ENCODE data around the gene EXD2. TPM values are rescaled to one million over a fixed set of nuclear protein-coding genes. Genes with fewer than 3 reads are reported as not detected.
A peak's percentile ranks its signal among the peaks of the same experiment; 100 is the strongest.

EXD2 gene
- total and polyA plus RNA-seq, 2 of the 13 experiments (the other 11 are each of a cell fraction or from before 2014, with no cell fraction given), result 9.5 to 15.1 TPM

DNA sequence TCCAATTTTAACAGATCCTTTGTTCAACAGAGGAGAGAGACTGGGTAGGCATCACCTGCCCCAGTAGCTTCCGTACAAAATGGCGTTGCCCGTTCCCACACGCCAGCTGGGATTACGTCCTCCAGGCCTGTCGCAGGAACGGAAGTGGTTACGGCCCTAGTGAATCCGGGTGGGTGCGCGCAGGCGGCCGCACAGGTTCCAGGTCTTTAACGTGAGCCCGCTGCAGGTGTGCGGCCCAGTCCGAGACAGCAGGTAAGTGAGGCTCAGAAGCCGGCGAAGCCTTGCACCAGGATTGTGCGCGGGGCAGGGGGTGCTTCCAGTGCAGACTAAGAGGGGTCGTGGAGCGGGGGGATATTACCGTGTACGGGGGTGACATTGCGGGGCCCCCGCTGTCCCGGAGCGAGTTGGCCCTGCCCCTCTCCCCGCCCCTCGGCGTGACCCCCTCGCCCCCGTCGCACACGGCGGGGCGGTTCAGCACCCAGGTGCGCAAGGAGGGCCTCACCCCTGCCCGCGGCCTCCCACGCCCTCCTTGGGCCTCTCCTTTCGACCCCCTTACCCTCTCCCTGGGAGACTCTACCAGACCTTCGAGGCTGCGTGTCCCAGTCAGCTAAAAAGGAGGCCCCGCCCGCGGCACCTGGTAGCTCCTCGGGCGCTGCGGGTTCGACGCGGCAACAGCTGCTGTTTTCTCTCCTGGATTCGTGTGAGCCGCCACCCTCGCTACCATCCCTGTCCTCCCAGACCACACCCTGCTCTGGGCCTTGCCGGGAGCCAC is at the start of gene EXD2 (continued):
- TF ChIP-seq ZC3H4 (CRISPR knock-in tag; IDR thresholded peaks at IDR 0.05; ENCODE audit: borderline replicate concordance) (no peak), TGIF2 (CRISPR knock-in tag; IDR thresholded peaks at IDR 0.05) (peak; percentile 88), HOXA5 (CRISPR knock-in tag; IDR thresholded peaks at IDR 0.05) (peak; percentile 74), MBD4 (IDR thresholded peaks at IDR 0.05; ENCODE audit: borderline replicate concordance, low read length) (no peak), TARDBP (CRISPR knock-in tag; IDR thresholded peaks at IDR 0.05) (0 out of 2 replicates have a peak, but pooled peaks have one; percentile 78), ZNF780A (CRISPR knock-in tag; IDR thresholded peaks at IDR 0.05) (no peak), TEAD3 (CRISPR knock-in tag; optimal IDR thresholded peaks at IDR 0.05; ENCODE audit: borderline replicate concordance) (no peak), ATRX (CRISPR knock-in tag; IDR thresholded peaks at IDR 0.05; ENCODE audit: borderline replicate concordance) (no peak), BCL6 (CRISPR knock-in tag; IDR thresholded peaks at IDR 0.05) (no peak), KLF9 (CRISPR knock-in tag; IDR thresholded peaks at IDR 0.05; ENCODE audit: low read depth) (no peak), NR2C2 (CRISPR knock-in tag; IDR thresholded peaks at IDR 0.05; ENCODE audit: borderline replicate concordance) (peak; percentile 99), RBAK (CRISPR knock-in tag; IDR thresholded peaks at IDR 0.05) (0 out of 2 replicates have a peak, but pooled peaks have one; percentile 20), AKAP8 (CRISPR knock-in tag; IDR thresholded peaks at IDR 0.05) (peak; percentile 57; the same call in 1 of the 2 replicates), CCDC6 (CRISPR knock-in tag; IDR thresholded peaks at IDR 0.05) (no peak; the same call in 1 of the 2 replicates), FOXC1 (CRISPR knock-in tag; IDR thresholded peaks at IDR 0.05; ENCODE audit: borderline replicate concordance) (no peak; the same call in 1 of the 2 replicates), SYNCRIP (IDR thresholded peaks at IDR 0.05; ENCODE audit: insufficient read depth, low read depth, low read length) (no peak), ZNF121 (CRISPR knock-in tag; IDR thresholded peaks at IDR 0.05) (no peak), ZNF101 (CRISPR knock-in tag; IDR thresholded peaks at IDR 0.05; ENCODE audit: borderline replicate concordance, low read depth) (peak; percentile 75; the same call in 1 of the 2 replicates)
- TF ChIP-seq, protein P1, sequence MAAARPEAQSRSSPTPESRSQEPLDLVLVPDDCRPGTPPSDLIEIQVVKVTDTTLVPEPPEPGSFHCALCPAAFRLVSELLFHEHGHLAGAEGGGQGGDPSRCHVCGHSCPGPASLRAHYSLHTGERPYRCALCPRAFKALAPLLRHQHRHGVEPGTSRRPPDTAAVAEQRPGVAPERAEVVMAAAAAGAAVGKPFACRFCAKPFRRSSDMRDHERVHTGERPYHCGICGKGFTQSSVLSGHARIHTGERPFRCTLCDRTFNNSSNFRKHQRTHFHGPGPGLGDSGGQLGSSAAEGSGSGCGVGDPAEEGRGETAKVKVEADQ (CRISPR knock-in tag; IDR thresholded peaks at IDR 0.05; ENCODE audit: borderline replicate concordance), result peak; percentile 76; the same call in 1 of the 2 replicates
- TF ChIP-seq, protein P2, sequence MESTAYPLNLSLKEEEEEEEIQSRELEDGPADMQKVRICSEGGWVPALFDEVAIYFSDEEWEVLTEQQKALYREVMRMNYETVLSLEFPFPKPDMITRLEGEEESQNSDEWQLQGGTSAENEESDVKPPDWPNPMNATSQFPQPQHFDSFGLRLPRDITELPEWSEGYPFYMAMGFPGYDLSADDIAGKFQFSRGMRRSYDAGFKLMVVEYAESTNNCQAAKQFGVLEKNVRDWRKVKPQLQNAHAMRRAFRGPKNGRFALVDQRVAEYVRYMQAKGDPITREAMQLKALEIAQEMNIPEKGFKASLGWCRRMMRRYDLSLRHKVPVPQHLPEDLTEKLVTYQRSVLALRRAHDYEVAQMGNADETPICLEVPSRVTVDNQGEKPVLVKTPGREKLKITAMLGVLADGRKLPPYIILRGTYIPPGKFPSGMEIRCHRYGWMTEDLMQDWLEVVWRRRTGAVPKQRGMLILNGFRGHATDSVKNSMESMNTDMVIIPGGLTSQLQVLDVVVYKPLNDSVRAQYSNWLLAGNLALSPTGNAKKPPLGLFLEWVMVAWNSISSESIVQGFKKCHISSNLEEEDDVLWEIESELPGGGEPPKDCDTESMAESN (CRISPR knock-in tag; conservative IDR thresholded peaks at IDR 0.05), result 0 out of 2 replicates have a peak, but pooled peaks have one; percentile 57
- TF ChIP-seq, protein P3, sequence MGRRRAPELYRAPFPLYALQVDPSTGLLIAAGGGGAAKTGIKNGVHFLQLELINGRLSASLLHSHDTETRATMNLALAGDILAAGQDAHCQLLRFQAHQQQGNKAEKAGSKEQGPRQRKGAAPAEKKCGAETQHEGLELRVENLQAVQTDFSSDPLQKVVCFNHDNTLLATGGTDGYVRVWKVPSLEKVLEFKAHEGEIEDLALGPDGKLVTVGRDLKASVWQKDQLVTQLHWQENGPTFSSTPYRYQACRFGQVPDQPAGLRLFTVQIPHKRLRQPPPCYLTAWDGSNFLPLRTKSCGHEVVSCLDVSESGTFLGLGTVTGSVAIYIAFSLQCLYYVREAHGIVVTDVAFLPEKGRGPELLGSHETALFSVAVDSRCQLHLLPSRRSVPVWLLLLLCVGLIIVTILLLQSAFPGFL (CRISPR knock-in tag; IDR thresholded peaks at IDR 0.05), result no peak
- TF ChIP-seq, protein P4, sequence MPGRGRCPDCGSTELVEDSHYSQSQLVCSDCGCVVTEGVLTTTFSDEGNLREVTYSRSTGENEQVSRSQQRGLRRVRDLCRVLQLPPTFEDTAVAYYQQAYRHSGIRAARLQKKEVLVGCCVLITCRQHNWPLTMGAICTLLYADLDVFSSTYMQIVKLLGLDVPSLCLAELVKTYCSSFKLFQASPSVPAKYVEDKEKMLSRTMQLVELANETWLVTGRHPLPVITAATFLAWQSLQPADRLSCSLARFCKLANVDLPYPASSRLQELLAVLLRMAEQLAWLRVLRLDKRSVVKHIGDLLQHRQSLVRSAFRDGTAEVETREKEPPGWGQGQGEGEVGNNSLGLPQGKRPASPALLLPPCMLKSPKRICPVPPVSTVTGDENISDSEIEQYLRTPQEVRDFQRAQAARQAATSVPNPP (CRISPR knock-in tag; IDR thresholded peaks at IDR 0.05), result no peak

All from HepG2 (cell line).